Tibial nerve (tissue), 4 donors: ENCODE measurements around the gene SCGB1D1.

ENCODE experiments used
- CTCF ChIP-seq, 5 experiments: fragments of 200-600 bp in 3 of 5; fragments of 450-650 bp in 2 of 5; sonication (generic) in 3 of 5; IDR thresholded peaks; one replicate each; pipeline ENCODE4 v1.5.1; 2016 to 2019; ENCODE audit warnings: antibody characterized with exemption in 5 of 5, mild to moderate bottlenecking in 3 of 5, moderate library complexity in 2 of 5
- EP300 ChIP-seq, 2 donors: sonication (generic); formaldehyde crosslinking; IDR thresholded peaks; one replicate each; pipeline ENCODE4 v1.6.1; 2017; ENCODE audit warnings: antibody characterized with exemption in 2 of 2, mild to moderate bottlenecking in 1 of 2
- POLR2A ChIP-seq, 2 donors: fragments of 450-650 bp; IDR thresholded peaks; one replicate each; pipeline ENCODE4 v1.6.1; 2017; ENCODE audit warnings: antibody characterized with exemption in 2 of 2, mild to moderate bottlenecking in 2 of 2, moderate library complexity in 2 of 2

GRCh38 chr11:62149986-62150886 is 39.8 kb upstream of the SCGB1D1 start:
- TF ChIP-seq CTCF (IDR thresholded peaks at IDR 0.05) = no peak
- no peak for TF ChIP-seq EP300 (IDR thresholded peaks at IDR 0.05)
- TF ChIP-seq POLR2A (IDR thresholded peaks at IDR 0.05) = no peak
